Activated CD8-positive, alpha-beta memory T cell treated with anti-CD3 and anti-CD28 coated beads for 24 hours (primary cell): ENCODE data around the gene OR14J1.
"Not testable (repeated sequence)": the region's sequence is repeated elsewhere in the genome, so short reads cannot be mapped to it uniquely, and the experiment has no call there.

ENCODE experiments used
- DNase-seq: peaks from one replicate; pipeline ENCODE4 v3.0.0-alpha.2; 2020

The OR14J1 gene, protein sequence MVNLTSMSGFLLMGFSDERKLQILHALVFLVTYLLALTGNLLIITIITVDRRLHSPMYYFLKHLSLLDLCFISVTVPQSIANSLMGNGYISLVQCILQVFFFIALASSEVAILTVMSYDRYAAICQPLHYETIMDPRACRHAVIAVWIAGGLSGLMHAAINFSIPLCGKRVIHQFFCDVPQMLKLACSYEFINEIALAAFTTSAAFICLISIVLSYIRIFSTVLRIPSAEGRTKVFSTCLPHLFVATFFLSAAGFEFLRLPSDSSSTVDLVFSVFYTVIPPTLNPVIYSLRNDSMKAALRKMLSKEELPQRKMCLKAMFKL

GRCh38 chr6:29301316-29301715 is at the start of gene OR14J1:
Gene OR14J1 (plus strand): TSS chr6:29301701. CDS start chr6:29306690, 4,989 bp downstream.
- DNase-seq = no peak

DNA sequence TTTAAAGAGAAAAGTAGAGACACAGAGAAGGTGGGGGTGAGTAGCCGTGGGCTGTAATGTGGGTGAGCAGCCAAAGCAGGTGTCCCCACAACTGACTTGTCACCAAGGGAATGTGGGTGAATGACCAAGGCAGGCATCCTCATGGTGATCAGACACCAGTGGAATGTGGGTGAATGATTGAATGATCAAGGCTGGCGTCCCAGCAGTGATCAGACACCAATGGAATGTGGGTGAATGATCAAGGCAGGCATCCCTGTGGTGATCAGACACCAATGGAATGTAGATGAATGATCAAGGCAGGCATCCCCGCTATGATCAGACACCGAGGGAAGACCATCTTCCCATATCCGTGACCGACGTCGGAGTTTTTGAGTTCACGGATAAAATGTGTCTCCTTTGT is 49.8 kb upstream of the OR14J1 start:
- DNase-seq = no peak

DNA sequence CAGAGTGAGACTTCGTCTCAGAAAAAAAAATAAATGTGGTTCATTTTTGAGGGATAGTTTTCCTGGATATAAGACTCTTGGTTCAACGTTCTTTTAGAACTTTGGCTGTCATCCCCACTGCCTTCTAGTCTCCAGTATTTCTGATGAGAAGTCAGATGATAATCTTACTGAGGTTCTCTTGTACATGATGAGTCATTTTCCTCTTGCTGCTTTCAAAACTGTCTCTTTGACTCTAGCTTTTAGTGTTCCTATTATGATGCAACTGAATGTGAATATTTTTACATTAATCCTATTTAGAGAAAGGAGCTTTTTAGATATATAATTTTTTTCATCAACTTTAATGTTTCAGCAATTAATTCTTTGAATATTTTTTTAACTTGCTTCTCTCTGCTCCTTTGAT is 46.0 kb upstream of the OR14J1 start:
- no peak for DNase-seq

DNA sequence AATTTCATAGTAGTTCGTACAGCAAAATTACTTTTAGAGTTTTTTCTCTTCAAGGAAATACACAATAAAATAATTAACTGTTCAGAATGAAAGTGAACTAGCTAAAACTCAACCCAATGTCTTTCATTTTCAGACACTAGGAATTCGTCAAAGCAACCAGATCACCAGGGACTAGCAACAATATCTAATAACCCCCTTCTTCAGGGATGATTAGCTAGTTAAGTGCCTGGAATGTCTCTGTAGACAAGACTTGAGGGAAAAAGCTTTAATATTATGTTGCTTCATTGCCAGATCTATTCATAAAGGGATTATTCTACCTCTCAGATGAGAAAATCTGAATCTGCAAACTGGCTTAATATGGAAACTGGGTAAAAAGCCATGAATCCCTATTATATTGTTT is 41.8 kb upstream of the OR14J1 start:
- DNase-seq = no peak

GRCh38 chr6:29263001-29263400 is 38.5 kb upstream of the OR14J1 start:
- DNase-seq = no peak

- no peak for DNase-seq
Measured at GRCh38 chr6:29294499-29294914, 7.0 kb upstream of the OR14J1 start.

DNA sequence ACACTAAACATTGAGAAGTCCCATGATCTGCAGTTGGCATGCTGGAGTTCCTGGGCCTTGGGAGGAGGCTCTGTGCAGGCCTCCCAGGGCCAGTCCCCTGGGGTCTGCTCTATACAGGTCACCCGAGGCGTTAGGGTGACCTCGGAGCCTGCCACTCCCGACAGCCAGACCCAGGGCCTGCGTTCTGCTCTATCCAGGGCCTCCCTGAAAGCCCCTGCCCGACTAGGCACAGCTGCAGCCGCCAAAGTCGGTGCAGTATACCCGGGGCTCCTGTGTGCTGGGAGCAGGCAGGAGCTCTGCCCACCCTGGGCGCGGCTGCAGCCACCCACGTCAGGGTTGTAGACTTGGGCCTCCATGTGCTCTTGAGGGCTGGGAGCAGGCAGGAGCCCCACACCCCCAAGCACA is 6.3 kb upstream of the OR14J1 start:
- no peak for DNase-seq

GRCh38 chr6:29295623-29296022 is 5.9 kb upstream of the OR14J1 start:
- DNase-seq = no peak

GRCh38 chr6:29319931-29320330 is 18.4 kb downstream of the OR14J1 start:
- no peak for DNase-seq

DNA sequence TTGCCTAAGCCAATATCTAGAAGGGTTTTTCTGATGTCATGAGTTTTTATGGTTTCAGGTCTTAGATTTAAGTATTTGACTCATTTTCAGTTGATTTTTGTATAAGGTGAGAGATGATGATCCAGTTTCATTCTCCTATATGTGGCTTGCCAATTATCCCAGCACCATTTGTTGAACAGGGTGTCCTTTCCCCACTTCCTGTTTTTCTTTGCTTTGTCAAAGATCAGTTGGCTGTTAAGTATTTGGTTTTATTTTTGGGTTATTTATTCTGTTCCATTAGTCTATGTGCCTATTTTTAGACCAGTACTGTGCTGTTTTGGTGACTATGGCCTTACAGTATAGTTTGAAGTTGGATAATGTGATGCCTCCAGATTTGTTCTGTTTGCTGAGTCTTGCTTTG is 21.8 kb downstream of the OR14J1 start:
- DNase-seq = not testable (repeated sequence)

DNA sequence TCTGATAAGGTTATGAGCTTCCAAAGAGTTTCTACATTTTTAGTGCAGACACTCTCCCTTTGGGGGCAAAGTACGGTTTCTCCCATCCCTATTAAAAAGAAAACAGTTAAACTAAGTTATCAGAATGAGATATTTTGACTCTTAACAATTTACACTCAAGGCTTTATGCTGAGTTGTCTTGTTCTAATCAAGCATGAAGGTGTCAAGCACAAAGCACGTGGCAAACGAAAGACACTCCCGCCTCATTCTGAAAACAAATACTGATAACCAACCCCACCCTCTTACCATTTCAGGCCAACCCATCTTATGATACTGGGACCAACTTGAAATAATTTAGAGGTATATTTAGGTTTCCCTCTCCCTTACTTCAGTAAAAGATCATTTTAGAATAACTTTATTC is 24.3 kb downstream of the OR14J1 start:
- no peak for DNase-seq

- DNase-seq = no peak
Measured at GRCh38 chr6:29332676-29333075, 31.2 kb downstream of the OR14J1 start.

- DNase-seq = no peak
Measured at GRCh38 chr6:29336269-29336668, 34.8 kb downstream of the OR14J1 start.

- no peak for DNase-seq
Measured at GRCh38 chr6:29345380-29345779, 43.9 kb downstream of the OR14J1 start.

DNA sequence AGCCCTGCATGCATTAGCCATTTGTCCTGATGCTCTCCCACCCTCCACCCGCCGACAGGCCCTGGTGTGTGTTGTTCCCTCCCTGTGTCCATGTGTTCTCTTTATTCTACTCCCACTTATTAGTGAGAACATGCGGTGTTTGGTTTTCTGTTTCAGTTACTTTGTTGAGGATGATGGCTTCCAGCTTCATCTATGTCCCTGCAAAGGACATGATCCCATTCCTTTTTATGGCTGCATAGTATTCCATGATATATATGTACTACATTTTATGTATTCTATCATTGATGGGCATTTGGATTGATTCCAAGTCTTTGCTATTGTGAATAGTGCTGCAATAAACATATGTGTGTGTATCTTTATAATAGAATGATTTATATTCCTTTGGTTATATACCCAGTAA is 47.8 kb downstream of the OR14J1 start:
- DNase-seq = not testable (repeated sequence)

- no peak for DNase-seq
Measured at GRCh38 chr6:29354980-29355379, 53.5 kb downstream of the OR14J1 start.

- no peak for DNase-seq
Measured at GRCh38 chr6:29355603-29356002, 54.1 kb downstream of the OR14J1 start.
